GM19438 (cell line): Measurements from ENCODE around the gene PHF2.

Source experiments
- ATAC-seq: cut with Tn5 transposase; IDR thresholded peaks from one replicate; pipeline ENCODE4 v1.9.1; 2021; ENCODE audit warnings: low read depth; ENCODE audit not compliant: unreplicated experiment

The PHF2 gene

DNA sequence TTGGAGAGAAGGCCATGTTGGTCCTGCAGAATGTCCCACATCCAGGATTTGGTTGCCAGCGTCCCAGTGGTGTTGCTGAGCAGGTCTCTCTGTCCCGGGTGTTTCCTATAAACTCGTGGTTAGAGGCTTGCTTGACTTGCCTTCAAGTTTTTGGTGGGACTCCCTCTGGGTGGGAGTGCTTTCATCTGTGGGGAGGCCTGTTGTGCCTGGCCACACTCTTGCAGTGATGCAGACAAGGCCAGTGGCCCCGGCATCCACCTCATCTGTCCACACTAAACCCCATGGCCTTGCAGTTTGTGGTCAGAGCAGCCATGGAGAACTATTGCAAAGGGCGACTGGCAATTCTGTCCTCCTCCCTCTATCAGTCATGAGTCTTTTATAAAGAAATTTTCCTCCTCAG, 71.8 kb downstream of the PHF2 start:
- no peak for ATAC-seq

DNA sequence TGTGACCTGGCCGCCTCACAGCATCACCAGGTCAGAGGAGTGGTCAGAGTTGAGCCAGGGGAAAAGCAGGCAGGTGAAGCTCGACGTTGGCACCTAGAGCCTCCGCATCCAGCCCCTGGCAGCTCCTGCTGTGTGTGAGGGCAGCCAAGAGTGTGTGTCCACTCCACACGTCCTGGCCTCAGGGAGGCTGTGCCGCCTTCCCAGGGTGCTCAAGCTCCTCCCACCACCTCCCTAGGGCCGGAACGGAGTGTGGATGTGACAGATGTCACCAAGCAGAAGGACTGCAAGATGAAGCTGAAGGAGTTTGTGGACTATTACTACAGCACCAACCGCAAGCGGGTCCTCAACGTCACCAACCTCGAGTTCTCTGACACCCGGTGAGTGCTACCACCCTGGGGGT, 72.5 kb downstream of the PHF2 start:
- ATAC-seq = no peak

DNA sequence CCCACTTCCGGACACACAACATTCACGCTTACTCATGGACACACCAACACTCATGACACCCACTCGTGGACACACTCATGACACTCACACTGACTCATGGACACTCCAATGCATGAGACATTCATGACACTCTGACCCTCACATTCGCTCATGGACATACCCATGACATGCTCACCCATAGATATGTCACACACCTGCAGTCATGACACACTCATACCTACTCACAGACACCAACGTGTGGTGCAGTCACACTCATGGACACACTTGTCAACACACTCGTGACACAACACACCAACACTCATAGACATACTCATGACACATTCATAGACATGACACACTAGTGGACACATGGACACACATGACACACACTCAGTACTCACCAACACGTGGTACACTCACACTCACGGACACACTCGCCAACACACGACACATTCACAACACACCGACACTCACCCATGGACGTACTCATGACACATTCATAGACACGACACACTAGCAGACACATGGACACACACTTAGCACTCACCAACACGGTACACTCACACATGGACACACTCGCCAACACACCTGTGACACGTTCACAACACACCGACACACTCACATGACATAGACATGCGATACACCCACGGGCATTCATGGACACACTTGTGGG, 73.4 kb downstream of the PHF2 start:
- ATAC-seq = no peak

DNA sequence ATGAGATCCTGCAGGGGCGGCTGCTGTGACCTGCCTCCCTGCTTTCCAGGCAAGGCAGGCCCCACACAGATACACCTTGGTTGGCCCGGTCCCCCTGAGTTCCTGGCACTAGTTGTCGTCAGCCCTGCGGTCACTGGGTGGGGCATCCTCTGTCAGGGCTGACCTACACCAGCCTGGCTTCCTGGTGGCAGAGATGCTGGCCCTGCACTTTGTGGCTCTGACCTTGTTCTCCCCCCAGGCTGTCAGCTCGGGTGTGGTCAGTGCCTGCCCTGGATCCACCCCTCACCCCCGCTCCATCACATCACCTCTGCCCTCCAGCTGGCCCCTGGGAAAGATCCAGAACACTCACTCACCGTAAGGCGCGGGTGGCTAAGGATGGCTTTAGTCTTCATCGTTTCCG, 74.1 kb downstream of the PHF2 start:
- ATAC-seq = no peak

DNA sequence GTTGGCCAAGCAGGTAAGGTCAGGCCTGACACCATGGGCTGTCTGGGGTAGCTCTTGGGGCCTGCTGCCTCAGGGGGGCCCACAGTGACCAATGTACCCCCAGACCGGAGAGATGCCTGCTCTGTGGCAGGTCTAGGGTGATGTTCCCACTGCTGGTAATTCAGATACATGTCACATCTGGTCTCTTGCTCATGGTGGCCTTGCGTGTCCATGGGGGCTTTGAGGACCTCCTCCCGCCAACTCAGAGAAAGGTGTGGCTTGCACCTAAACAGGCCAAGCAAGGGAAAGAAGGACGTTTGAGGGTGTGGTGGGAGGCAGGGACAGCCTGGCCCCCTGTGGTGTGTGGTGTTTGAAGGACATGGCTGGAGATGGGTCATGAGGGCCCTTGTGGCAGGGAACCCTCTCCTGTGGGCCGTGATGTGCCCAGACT, 75.2 kb downstream of the PHF2 start:
- no peak for ATAC-seq

DNA sequence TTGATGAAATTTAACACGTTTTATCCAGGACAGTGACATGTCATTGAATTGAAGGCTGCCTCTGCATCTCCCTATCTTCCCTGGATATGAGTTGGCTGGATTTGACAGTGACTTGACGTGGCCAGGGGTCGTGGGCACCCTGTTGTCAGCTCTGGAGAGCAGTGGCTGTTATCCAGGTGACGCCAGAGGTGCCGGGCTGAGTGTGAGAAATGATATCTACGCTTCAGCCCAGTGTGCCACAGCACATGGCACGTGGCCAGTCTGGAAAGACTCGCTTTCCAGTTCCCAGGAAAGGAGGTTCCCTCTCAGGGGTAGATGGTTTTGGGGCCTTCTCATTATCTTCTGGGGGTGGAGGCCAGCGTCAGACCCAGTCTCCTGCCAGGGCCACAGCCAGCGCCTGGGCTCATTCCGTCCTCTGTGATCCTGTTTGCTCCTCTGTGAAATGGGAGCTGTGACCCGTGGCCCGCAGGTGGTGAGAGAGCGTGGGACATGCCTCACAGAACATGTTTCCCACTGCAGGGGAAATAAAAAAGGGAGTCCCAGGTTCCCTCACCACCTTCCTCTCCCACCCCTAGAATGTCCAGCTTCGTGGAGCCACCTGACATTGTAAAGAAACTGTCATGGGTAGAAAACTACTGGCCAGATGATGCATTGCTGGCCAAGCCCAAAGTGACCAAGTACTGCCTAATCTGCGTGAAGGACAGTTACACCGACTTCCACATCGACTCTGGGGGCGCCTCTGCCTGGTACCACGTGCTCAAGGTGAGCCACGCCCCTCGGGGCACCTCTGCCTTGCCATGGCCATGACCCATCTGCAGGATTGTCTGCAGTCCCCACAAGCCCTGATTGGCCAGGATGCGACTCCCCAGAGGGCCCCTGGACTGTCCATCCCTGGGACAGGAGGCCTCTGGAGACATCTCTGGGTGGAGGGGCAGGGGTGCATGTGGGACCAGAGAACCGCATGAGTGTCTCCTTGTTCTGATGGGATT, 76.5 kb downstream of the PHF2 start:
- no peak for ATAC-seq

DNA sequence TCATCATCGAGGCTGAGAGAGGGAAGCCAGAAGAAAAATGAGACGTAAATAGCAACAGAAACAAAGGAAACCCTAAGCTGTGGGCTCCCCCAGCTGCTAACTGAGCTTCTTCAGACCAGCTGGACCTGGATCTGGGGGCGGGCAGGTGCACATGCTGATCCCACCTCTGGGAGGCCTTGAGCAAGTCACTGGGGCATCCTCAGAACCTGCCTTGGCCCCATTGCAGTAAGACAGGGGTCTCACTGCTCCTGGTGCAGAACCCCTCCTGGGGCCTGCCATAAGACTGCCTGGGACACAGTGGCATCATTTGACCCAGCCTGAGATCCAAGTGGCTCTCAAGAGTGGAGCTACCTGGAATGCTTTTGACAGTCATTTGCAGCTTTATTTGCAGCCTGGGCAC, 77.4 kb downstream of the PHF2 start:
- no peak for ATAC-seq

DNA sequence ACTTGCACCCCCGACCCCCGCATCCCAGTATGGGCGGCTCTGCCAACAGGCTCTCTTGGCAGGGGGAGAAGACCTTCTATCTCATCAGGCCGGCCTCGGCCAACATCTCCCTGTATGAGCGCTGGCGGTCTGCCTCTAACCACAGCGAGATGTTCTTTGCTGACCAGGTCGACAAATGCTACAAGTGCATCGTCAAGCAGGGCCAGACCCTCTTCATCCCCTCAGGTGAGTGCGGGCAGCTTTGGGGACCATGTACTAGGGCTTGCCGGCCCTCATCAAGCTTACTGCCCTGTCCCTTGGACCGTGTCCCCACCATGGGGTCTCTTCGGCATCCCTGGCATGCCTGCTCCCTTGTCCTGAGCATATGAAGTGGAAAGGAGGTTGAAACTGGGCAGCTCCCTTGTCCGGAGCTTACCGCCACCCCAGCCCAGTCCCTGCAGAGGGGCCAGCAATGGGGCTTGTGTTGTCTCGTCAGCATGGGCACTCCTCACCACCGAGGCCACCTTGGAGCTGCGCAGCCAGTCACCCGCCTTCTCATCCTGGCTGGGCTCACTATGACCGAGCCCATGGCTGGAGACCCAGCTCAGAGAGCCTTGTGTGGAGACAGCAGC, 78.1 kb downstream of the PHF2 start:
- ATAC-seq = no peak

DNA sequence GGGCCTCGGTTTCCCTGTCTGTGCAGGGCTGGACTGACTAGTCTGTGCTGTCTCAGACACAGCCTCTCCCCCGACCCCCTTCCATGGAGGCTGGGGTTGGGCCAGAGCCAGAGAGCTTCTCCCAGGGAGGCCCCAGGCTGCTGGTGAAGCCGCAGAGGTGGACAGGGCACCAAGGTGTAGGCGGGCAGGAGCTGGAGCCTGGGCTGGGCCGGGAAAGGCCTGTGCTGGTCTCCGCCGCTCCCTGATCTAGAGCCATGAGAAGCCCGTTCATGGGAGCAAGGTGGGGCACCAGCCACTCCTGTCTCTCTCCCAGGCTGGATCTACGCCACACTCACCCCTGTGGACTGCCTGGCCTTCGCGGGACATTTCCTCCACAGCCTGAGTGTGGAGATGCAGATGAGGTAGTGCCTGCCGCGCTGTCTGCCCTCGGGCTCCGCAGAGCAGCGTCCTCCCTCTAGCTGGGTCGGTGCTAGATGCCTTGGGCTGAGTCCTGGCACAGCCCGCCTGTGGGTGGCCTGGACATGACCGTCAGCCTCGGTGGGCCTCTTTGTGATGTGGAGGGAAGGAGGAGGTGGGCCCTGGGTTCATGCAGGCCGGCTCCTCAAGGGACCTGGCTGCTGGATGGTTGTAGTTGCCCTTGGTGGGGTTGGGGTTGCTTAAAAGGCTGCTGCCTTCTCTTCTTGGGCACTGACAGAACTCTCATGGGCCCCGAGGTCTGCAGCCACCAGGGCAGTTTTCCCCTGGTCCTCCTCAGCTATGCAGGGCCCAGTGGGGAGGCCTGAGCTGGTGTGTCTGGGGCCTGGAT, 79.4 kb downstream of the PHF2 start:
- no peak for ATAC-seq

DNA sequence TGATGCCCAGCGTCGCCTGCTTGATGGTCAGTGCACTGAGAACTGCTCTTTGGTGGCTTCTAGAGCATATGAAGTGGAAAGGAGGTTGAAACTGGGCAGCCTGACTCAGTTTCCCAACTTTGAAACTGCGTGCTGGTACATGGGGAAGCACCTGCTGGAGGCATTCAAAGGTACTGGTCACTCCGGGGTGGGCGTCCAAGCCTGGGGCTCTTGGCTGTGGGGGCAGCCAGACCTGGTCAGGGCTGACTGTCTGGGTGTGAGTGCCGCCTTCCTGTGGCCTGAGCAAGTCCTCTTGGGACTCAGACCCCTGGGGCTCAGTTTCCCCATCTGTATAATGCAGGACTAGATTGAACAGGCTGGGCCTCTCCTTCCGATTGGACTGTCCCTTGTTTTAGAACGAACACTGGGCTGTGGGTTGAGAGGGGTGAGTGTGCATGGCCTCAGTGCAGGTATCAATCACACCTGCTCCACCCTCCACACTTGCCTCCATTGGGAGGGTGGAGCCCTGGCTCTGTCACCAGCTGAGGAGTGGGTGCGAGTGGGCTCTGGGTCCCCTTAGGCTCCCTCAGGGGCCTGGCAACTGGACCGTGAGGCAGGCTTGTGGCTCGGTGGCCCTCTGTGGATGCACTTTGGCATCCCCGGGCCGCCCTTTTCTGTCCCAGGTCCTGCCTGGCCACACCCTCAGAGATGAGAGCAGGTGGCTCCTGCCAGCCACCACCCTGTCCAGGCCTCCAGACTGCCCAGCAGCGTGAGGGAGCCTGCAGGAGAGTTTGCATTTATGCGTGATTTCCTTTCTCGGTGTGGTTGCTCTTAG, 80.2 kb downstream of the PHF2 start:
- ATAC-seq = no peak

DNA sequence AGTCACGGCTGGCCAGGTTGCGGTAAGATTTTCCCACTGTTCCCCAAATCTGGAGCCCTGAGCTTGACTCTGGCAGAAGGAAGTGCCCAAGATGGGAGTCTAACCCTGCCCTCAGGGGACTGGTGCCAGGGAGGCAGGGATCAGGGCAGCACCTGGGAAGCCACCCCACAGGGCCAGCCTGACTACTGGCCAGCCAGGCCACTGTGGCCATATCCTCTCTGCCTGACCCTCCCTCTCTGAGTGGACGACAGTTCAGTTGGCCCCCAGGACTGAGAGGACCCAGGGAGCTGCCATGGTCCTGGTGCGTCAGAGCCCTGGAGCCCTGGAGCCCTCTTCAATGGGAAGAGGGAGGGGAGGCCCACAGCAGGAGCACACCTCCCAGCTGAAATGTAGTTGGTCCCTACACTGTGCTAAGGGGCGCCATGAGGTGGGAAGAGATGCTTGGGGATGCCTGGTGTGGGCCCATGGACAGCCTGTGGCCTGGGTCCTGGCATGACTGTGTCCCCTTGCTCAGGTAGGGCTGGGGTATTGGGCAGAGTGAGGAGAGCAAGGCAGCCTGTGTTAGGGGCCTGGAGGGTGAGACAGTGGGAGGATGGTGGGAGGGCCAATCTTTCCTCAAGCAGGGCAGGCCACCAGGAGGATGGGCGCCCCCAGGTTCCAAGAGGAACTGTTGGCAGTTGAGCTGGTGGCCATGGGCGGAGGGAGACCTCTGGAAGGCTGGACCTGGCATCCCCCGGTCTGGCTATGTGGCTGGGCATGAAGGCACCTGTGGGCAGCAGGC, 81.1 kb downstream of the PHF2 start:
- ATAC-seq = no peak

DNA sequence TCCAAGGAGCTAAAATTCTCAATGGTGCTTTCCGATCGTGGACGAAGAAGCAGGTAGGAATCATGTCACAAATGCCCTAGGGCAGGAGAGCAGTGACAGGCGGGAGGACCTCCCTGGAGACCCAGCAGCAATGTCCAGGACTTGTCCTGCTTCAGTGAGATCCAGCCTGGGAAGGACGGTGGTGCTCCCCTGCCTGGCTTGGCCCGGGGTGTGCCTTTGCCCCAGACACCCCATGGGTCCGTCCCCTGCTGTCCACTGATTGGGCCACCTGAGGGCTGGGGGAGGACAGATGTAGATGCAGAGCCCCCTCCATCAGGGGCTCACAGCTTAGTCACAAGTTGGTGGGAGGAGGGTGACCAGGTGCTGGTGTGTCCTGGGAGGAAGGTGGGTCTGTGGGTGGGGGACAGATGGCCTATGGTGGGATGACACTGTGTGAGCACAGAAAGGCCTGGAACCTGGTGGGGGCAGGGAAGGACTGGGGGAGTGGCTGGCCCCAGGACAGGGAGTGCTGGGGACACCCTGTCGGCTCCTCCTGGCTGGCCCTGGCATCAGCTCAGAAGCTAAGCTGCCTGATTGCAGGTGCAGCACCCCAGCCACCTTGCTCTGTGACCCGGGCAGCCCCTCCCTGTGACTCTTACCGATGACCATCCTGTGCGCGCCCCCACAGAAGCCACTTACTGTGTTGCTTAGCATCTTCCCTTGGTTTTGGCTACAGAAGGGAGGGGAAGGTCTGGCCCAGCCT, 82.0 kb downstream of the PHF2 start:
- no peak for ATAC-seq

DNA sequence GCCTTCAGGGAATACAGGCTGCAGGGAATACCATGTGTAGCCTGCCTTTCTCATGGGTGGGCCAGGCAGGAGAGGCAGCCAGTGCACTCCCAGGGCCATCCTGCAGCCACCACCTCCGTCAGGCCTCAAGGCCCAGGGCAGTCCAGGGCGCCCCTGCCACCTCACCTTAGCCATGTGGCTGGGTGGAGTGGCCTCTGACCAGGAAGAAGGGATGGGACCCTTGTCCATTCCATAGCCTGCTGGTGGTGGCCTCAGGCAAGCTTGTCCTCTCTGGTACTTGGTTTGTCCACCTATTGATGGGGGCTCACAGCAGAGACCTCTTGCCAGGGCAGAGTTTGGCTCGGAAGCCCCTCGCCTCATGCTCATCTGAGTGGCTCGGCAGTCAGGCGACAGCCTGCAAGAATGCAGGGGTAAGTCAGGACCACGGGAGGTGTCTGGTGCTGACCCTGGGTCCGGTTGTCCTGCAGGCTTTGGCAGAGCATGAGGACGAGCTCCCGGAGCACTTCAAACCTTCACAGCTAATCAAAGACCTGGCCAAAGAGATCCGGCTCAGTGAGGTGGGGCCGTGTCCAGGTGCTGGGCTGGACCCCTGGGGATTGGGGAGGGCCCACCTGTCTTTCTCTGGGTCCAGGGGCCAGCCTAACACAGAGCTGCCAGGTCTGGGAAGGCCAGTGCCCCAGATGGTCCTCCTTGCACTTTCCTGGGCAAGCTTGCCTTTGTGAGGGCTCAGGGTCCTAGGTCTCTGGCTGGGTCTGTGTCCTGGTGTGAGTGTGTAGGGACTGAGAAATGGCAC, 82.9 kb downstream of the PHF2 start:
- ATAC-seq = no peak

DNA sequence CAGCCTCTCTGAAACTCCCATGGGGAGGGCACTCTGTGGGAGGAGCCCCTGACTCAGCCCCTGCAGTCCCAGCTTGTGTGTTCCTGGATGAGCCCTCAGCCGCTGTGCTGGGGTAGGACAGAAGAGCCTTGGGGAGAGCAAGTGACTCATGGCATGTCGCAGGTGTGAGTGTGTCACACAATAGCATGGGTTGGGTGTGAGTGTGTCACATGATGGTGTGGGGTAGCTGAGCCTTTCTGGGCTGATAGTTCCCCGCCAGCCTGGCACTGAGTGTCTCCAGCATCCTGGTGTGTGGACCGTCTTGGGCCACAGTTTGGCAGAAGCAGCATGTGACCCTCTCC, 83.4 kb downstream of the PHF2 start:
- no peak for ATAC-seq

DNA sequence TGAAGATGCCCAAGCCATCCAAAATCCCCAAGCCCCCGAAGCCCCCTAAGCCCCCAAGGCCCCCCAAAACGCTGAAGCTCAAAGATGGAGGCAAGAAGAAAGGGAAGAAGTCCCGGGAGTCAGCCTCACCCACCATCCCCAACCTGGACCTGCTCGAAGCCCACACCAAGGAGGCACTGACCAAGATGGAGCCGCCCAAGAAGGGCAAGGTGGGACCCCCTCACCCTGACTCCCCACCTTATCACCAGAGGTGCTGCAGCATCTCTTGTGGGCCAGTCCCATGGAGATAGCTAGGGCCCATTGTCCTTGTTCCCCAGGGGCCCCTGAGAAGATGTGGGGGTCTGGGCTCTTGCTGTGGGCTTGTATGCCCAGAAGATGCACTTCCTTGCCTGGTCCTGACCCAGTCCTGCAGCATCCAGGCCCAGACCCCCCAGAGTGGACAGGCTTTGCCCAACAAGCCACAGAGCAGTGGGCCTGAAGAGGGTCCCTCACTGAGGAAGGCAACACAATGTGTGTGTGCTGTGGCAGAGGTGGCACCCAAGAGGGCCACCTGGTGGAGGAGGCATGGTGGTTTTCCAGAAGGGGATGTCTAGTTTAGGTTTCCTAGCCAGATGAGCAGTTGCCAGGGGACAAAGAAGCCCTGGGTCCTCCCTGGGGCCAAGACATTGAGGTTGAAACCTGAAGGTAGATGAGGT, 84.1 kb downstream of the PHF2 start:
- no peak for ATAC-seq

DNA sequence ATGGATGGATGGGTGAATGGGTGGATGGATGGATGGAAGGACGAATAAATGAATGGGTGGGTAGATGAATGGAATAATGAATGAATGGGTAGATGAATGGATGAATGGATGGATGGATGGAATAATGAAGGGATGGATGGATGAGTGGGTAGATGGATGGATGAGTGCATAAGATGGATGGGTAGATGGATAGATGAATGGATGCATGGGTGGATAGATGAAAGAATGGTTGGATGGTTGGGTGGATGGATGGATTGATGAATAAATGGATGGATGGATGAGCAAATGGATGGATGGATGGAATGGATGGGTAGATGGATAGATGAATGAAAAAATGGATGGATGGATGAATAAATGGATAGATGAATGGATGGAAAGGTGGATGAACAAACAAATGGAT, 85.2 kb downstream of the PHF2 start:
- no peak for ATAC-seq

DNA sequence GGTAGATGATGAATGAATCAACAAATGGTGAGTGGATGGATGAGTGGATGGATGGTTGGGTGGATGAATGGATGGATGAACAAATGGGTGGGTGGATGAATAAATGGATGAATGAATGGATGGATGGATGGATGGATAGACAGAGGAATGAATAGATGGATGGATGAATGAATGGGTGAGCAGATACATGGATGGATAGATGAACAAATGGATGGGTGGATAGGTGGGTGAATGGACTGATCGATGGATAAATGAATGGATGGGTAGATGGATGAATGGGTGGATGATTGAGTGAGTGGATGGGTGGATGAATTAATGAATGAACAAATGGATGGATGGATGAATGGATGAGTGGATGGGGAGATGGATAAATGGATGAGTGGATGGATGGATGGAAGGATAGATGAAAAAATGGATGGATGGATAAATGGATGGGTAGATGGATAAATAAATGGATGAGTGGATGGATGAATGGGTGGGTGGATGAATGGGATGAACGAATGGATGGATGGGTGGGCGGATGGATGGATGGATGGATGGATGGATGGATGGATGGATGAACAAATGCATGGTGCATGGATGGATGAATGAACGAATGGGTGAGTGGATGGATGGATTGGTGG, 85.7 kb downstream of the PHF2 start:
- no peak for ATAC-seq
